GM19468 (cell line): Measurements from ENCODE around the gene FYCO1.
"Not testable (repeated sequence)": the region's sequence is repeated elsewhere in the genome, so short reads cannot be mapped to it uniquely, and the experiment has no call there.

Experiments used
- ATAC-seq: cut with Tn5 transposase; IDR thresholded peaks from one replicate; pipeline ENCODE4 v1.9.1; 2021; ENCODE audit warnings: mild to moderate bottlenecking, moderate library complexity, moderate number of reproducible peaks; ENCODE audit not compliant: unreplicated experiment; ENCODE audit errors: extremely low read depth

Gene FYCO1

GRCh38 chr3:46012246-46012645 lies 16.6 kb upstream of the FYCO1 start:
- ATAC-seq = no peak

GRCh38 chr3:46010519-46011113 lies 15.0 kb upstream of the FYCO1 start:
- no peak for ATAC-seq

- ATAC-seq = no peak
These were observed 12.4 kb upstream of the FYCO1 start for GRCh38 chr3:46008058-46008457.

- ATAC-seq = no peak
These were observed 11.7 kb upstream of the FYCO1 start for GRCh38 chr3:46007280-46007679.

GRCh38 chr3:46006238-46007032 lies 10.8 kb upstream of the FYCO1 start:
- no peak for ATAC-seq

- not testable (repeated sequence) for ATAC-seq
These were observed 8.1 kb upstream of the FYCO1 start for GRCh38 chr3:46003706-46004105.

- ATAC-seq = no peak
These were observed 5.6 kb upstream of the FYCO1 start for GRCh38 chr3:46001178-46001577.

- no peak for ATAC-seq
These were observed 2.3 kb upstream of the FYCO1 start for GRCh38 chr3:45997942-45998341.

GRCh38 chr3:45997499-45997898 lies 1.9 kb upstream of the FYCO1 start:
- not testable (repeated sequence) for ATAC-seq

GRCh38 chr3:45994419-45995235 lies 997 bp downstream of the FYCO1 start:
- ATAC-seq = no peak

GRCh38 chr3:45993421-45994027 lies 2.1 kb downstream of the FYCO1 start:
- no peak for ATAC-seq

GRCh38 chr3:45992821-45993221 lies 2.8 kb downstream of the FYCO1 start:
- ATAC-seq = no peak

GRCh38 chr3:45992133-45992729 lies 3.4 kb downstream of the FYCO1 start:
- ATAC-seq = no peak

- ATAC-seq = no peak
These were observed 4.3 kb downstream of the FYCO1 start for GRCh38 chr3:45991341-45991740.

- no peak for ATAC-seq
These were observed 5.4 kb downstream of the FYCO1 start for GRCh38 chr3:45990181-45990580.

- ATAC-seq = no peak
These were observed 6.8 kb downstream of the FYCO1 start for GRCh38 chr3:45988804-45989203.

- ATAC-seq = no peak
These were observed 7.3 kb downstream of the FYCO1 start for GRCh38 chr3:45988362-45988761.

GRCh38 chr3:45987368-45988291 lies 8.0 kb downstream of the FYCO1 start:
- ATAC-seq = no peak

- no peak for ATAC-seq
These were observed 9.2 kb downstream of the FYCO1 start for GRCh38 chr3:45986303-45986982.
